B cell (primary cell): ENCODE measurements around the gene TNFRSF1B. TPM values are rescaled to one million over a fixed set of nuclear protein-coding genes. Genes with fewer than 3 reads are reported as not detected.

Experiments used
- ATAC-seq: fragments of 200-7000 bp; cut with Tn5 transposase; one replicate; pipeline ENCODE4 v1.10.0; 2021; ENCODE audit warnings: low read depth, mild to moderate bottlenecking, moderate number of reproducible peaks, moderate library complexity
- CTCF ChIA-PET: fragments of 350-600 bp; sonication (Branson Sonifier 250); formaldehyde crosslinking; loops from one replicate; lab custom pipeline; 2021; ENCODE audit warnings: antibody characterized with exemption, inconsistent platforms; lab: Charles Lee
- POLR2A ChIA-PET: fragments of 350-600 bp; sonication (Branson Sonifier 250); formaldehyde crosslinking; loops from one replicate; lab custom pipeline; 2021; ENCODE audit warnings: antibody characterized with exemption; lab: Charles Lee
- DNase-seq: peaks from one replicate; pipeline ENCODE4 v3.0.0; 2013
- H2AFZ ChIP-seq: 2 replicates; pipeline ENCODE4 v1.6.1; 2012; ENCODE audit warnings: mild to moderate bottlenecking, low read depth, low read length; ENCODE audit not compliant: insufficient read depth, poor library complexity, severe bottlenecking
- H3K27ac ChIP-seq, 2 donors: 1 replicate in 1 of 2; 2 replicates in 1 of 2; pipeline ENCODE4 v1.5.1; 2012 to 2013; ENCODE audit warnings: low read length in 2 of 2, mild to moderate bottlenecking in 2 of 2, moderate library complexity in 1 of 2
- H3K27me3 ChIP-seq, 4 experiments: fragments of 200-600 bp in 1 of 4; sonication (generic) in 1 of 4; replicated peaks in 1 of 4; 1 replicate in 2 of 4; 2 replicates in 2 of 4; pipeline versions ENCODE4 v1.6.1 to v1.7.0; 2013 to 2016; ENCODE audit warnings: low read length in 3 of 4, mild to moderate bottlenecking in 2 of 4, mixed read lengths in 1 of 4, moderate library complexity in 1 of 4; ENCODE audit not compliant: insufficient read depth in 4 of 4, control insufficient read depth in 3 of 4; ENCODE audit errors: control extremely low read depth in 1 of 4
- H3K36me3 ChIP-seq, 2 experiments: replicated peaks in 1 of 2; 1 replicate in 1 of 2; 2 replicates in 1 of 2; pipeline versions ENCODE4 v1.6.1 to v1.7.1; 2013; ENCODE audit warnings: low read length in 1 of 2; ENCODE audit not compliant: insufficient read depth in 2 of 2, control insufficient read depth in 1 of 2; ENCODE audit errors: control extremely low read depth in 1 of 2, extremely low read depth in 1 of 2
- H3K4me1 ChIP-seq, 2 donors: fragments of 200-600 bp in 1 of 2; sonication (generic) in 1 of 2; 1 replicate in 1 of 2; 2 replicates in 1 of 2; pipeline versions ENCODE4 v1.5.1 to v1.6.1; 2013 to 2017; ENCODE audit warnings: low read length in 2 of 2; ENCODE audit not compliant: control insufficient read depth in 2 of 2, insufficient read depth in 2 of 2
- H3K4me2 ChIP-seq: replicated peaks from 2 replicates; pipeline ENCODE3; 2012; ENCODE audit warnings: mild to moderate bottlenecking, low read depth, low read length; ENCODE audit not compliant: poor library complexity, severe bottlenecking
- H3K4me3 ChIP-seq, 5 experiments: fragments of 200-600 bp in 1 of 5; sonication (generic) in 1 of 5; 1 replicate in 3 of 5; 2 replicates in 2 of 5; pipeline versions ENCODE4 v1.5.1 to v1.7.0; 2011 to 2016; ENCODE audit warnings: low read length in 4 of 5, mild to moderate bottlenecking in 4 of 5, low read depth in 2 of 5, control low read depth in 1 of 5, moderate library complexity in 1 of 5; ENCODE audit not compliant: insufficient read depth in 1 of 5; ENCODE audit errors: control extremely low read depth in 1 of 5, extremely low read depth in 1 of 5
- H3K79me2 ChIP-seq: fragments of 200-600 bp; sonication (generic); one replicate; pipeline ENCODE4 v1.6.0; 2016; ENCODE audit warnings: low read length; ENCODE audit not compliant: control insufficient read depth, insufficient read depth
- H3K9ac ChIP-seq: fragments of 200-600 bp; sonication (generic); 2 replicates; pipeline ENCODE4 v1.6.1; 2017; ENCODE audit warnings: mild to moderate bottlenecking, low read length, moderate library complexity
- H3K9me3 ChIP-seq, 3 donors: one replicate each; pipeline versions ENCODE4 v1.6.1 to v1.7.1; 2013; ENCODE audit warnings: low read length in 2 of 3; ENCODE audit not compliant: control insufficient read depth in 2 of 3, insufficient read depth in 1 of 3; ENCODE audit errors: control extremely low read depth in 1 of 3
- H4K20me1 ChIP-seq: 2 replicates; pipeline ENCODE4 v1.6.0; 2012; ENCODE audit warnings: mild to moderate bottlenecking, low read length; ENCODE audit not compliant: insufficient read depth, control insufficient read depth, poor library complexity, severe bottlenecking
- H3K27ac Mint-ChIP-seq: one replicate; pipeline ENCODE4 v1.8.0; 2021; ENCODE audit warnings: mixed read lengths
- H3K27me3 Mint-ChIP-seq: one replicate; pipeline ENCODE4 v1.8.0; 2021; ENCODE audit warnings: mixed read lengths
- H3K4me1 Mint-ChIP-seq: one replicate; pipeline ENCODE4 v1.8.0; 2021; ENCODE audit warnings: mixed read lengths
- H3K4me3 Mint-ChIP-seq: one replicate; pipeline ENCODE4 v1.8.0; 2021; ENCODE audit warnings: mixed read lengths
- H3K9me3 Mint-ChIP-seq: one replicate; pipeline ENCODE4 v1.8.0; 2022; ENCODE audit warnings: mixed read lengths; ENCODE audit not compliant: insufficient read depth
- CTCF ChIP-seq: fragments of 200-600 bp; IDR thresholded peaks from one replicate; pipeline ENCODE4 v1.8.0; 2022; ENCODE audit warnings: antibody characterized with exemption, mild to moderate bottlenecking
- EZH2 ChIP-seq: IDR thresholded peaks from 2 replicates; pipeline ENCODE4 v1.6.1; 2012; ENCODE audit warnings: borderline replicate concordance, low read depth, mild to moderate bottlenecking, moderate library complexity, low read length; ENCODE audit not compliant: insufficient read depth, poor library complexity, severe bottlenecking
- WGBS: methylation state at CpG from one replicate; pipeline ENCODE4 v1.1.5; 2013; ENCODE audit warnings: missing lambda C conversion rate; ENCODE audit not compliant: insufficient coverage; 5-methylcytosine and 5-hydroxymethylcytosine counted together
- intact Hi-C: fragments of 100-400 bp; cut with micrococcal nuclease; formaldehyde crosslinking; loops from one replicate; pipeline ENCODE4 v1.10.0; 2022
- polyA plus RNA-seq: library from polyadenylated mRNA; depleted of rRNA; stranded (reverse); fragments of >200 nt; gene quantifications from 2 replicates; pipeline ENCODE4 v1.2.3, GENCODE V29; 2012
- total RNA-seq, 2 donors: library from RNA; stranded (reverse); fragments of 120-200 nt in 1 of 2; gene quantifications; 1 replicate in 1 of 2; 2 replicates in 1 of 2; pipeline versions ENCODE4 v1.2.3 to v1.2.4, GENCODE V29; 2013 to 2022

The TNFRSF1B gene
- total and polyA plus RNA-seq, 2 donors (not counting 1 experiment from before 2014, with no cell fraction given), result 37.7 to 99.4 TPM

- Mint-ChIP-seq H3K27me3 (no peaks in the 10 kb centered on the region), H3K4me3 (no peak overlapping the region), H3K27ac (no peak overlapping the region), H3K4me1 (no peaks in the 10 kb centered on the region), H3K9me3 (no peaks in the 10 kb centered on the region)
- TF ChIP-seq CTCF (no peak), EZH2 (no peak)
- no peak overlapping the region for H3K27ac ChIP-seq
- ATAC-seq, result no peak
- DNase-seq, result no peak
- H3K4me2 ChIP-seq, result no peak overlapping the region
- H3K9me3 ChIP-seq, result no peaks in the 10 kb centered on the region
- intact Hi-C loops, result no loop called here
- H3K36me3 ChIP-seq, result peaks cover 1 to 68% of the 10 kb centered on the region in 2 experiments
- no peaks in the 10 kb centered on the region for H3K27me3 ChIP-seq
- no peak overlapping the region for H3K4me3 ChIP-seq
- CTCF ChIA-PET, result no interaction called here
- H4K20me1 ChIP-seq, result peaks cover 8% of the 10 kb centered on the region
- no peaks in the 10 kb centered on the region for H3K4me1 ChIP-seq
- no peak overlapping the region for H3K9ac ChIP-seq
- no peak overlapping the region for H2AFZ ChIP-seq
- WGBS, result no CpG with 5 or more reads among the region's 1 CpG
- H3K79me2 ChIP-seq, result no peaks in the 10 kb centered on the region
- POLR2A ChIA-PET, result no interaction called here
Measured at GRCh38 chr1:12249181-12249580, 82.4 kb downstream of the TNFRSF1B start.

GRCh38 chr1:12249748-12250147 lies 83.0 kb downstream of the TNFRSF1B start:
- H2AFZ ChIP-seq, result no peak overlapping the region
- H4K20me1 ChIP-seq, result peaks cover 8% of the 10 kb centered on the region
- ATAC-seq (no peak), DNase-seq (no peak)
- H3K9me3 ChIP-seq, result no peaks in the 10 kb centered on the region
- no peaks in the 10 kb centered on the region for H3K79me2 ChIP-seq
- Mint-ChIP-seq H3K9me3 (no peaks in the 10 kb centered on the region), H3K27ac (no peak overlapping the region), H3K4me1 (no peaks in the 10 kb centered on the region), H3K27me3 (no peaks in the 10 kb centered on the region), H3K4me3 (no peak overlapping the region)
- H3K9ac ChIP-seq, result no peak overlapping the region
- no peaks in the 10 kb centered on the region for H3K4me1 ChIP-seq
- no peak for TF ChIP-seq CTCF
- no peak for TF ChIP-seq EZH2
- no peak overlapping the region for H3K4me3 ChIP-seq
- no peaks in the 10 kb centered on the region for H3K27me3 ChIP-seq
- intact Hi-C loops, result no loop called here
- H3K36me3 ChIP-seq, result peaks cover 1 to 65% of the 10 kb centered on the region in 2 experiments
- ChIA-PET CTCF (no interaction called here), POLR2A (no interaction called here)
- WGBS, result 93% methylated on average over 3 of the region's 6 CpGs
- H3K4me2 ChIP-seq, result no peak overlapping the region
- H3K27ac ChIP-seq, result no peak overlapping the region
